CD4-positive, alpha-beta T cell treated with Interleukin-12 subunit alpha and Interleukin-12 subunit beta, for 1 hour (primary cell): ENCODE data around the gene PTPRN2.

Experiments used
- DNase-seq: peaks from one replicate; pipeline ENCODE4 v3.0.0-alpha.2; 2020

Gene PTPRN2

DNA sequence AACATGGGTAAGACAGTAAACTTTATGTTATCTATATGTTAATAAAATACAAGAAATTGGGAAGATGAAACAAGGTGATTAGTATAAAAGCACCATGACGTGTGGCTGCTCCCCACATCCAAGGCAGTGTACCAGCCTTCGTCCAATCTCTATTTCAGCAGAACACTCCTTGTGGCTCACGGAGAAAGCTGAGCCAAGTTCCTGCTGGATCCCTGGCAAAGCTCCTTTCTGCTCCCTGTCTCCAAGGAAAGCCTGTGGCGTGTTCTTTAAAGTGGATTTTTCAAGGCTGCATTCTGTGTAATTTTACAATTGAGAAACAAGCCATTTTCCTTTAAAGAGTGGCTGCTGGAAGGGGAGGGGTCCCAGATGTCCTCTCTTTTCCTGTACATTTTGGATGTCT is 467.3 kb downstream of the PTPRN2 start:
- DNase-seq: no peak

GRCh38 chr7:158117341-158118222 is 470.0 kb downstream of the PTPRN2 start:
- no peak for DNase-seq

GRCh38 chr7:158116235-158116634 is 471.4 kb downstream of the PTPRN2 start:
- DNase-seq: no peak

DNA sequence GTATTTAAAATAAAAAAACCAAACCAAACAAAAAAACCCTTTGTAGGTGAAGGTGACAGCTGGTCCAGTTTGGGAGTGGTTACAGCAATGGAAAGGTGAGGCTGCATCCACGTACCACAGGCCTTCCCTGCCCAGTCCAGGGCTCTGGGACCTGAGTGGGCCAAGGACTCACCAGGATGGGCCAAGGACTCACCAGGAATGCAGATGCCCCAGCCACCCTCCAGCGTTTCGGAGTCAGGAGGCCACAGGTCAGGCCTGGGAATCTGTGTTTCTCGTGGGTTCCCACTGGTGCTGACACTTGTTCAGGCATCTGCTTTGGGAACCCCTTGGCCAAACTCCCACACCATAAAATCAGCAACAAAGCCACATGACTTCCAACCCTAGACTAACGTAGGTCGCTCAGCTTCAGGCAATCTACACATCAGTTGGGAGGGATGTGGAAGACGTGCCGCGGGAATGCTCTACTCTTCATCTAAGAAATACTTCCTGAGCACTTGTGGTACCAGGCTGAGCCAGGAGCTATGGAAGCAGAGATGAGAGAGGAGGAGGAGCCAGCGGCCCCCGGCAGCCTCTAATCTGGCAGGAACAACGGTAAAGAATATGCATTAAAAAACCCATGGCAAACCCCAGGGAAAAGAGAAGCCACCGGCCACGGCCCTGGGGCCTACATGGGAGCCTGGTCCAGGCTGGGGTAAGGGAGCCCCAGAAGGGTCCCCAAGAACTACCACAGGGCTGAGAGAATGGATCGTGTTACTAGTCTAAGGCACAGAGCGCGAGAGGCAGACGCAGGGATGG is 473.4 kb downstream of the PTPRN2 start:
- no peak for DNase-seq

DNA sequence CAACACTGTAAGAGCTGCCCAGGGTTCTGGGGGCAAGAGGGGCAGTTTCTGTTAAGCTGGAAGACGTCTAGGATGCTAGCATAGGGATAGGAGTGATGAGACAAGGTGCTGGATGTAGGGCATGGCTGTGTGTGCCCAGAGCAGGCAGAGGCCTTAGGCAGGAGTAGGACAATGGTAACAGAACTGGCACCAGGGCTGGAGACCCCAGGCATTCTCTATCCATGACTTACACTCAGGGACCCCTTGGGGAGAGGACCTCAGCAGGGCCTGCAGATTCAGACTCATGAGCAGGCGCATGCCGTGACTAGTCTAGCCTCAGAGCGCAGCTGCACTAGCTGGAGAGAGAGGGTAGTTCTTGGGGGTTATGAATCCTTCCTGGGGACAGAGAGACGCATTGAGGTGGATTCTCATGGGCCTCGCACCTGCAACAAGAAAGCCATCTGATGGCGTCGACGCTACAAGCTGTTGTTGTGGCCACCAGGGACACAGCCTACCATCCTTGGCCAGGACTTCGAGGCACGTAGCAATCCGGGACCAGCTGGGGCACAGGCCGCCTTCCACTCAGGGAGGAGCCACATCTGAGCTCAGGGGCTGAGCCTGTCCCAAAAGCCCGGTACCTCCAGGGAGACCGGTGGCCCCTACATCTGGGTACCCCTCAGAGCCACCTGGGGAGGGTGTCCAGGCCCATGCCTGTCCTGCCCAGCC is 474.1 kb downstream of the PTPRN2 start:
- no peak for DNase-seq

DNA sequence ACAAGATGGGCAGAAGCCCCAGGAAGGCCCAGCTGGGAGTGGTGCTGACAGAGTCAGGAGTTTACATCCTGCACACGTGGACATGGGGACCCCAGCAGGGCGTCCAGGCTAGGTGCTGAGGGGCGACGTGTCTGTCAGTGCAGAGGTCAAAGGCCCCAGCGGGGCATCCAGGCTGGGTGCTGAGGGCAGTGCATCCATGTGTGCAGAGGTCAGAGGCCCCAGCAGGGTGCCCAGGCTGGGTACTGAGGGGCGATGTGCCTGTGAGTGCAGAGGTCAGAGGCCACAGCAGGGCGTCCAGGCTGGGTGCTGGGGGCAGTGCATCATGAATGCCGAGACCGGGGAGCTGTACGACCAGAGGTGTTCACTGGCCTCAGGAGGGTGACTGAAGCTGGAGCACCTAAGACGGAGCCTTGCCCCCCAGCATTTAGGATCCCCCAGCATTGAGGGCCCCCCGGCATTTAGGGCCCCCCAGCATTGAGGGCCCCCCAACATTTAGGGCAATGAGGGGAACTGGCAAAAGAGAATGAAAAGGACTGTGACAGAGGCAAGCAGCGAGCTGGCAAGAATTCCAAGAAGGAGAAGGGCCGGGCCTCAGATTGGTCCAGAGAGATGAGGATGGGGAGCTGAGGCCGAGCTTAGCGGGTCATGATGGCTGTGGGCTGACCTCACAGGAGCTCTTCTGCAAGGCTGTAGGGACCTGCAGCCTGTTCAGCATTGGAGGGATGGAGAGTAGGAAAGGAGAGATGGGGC is 474.9 kb downstream of the PTPRN2 start:
- no peak for DNase-seq

DNA sequence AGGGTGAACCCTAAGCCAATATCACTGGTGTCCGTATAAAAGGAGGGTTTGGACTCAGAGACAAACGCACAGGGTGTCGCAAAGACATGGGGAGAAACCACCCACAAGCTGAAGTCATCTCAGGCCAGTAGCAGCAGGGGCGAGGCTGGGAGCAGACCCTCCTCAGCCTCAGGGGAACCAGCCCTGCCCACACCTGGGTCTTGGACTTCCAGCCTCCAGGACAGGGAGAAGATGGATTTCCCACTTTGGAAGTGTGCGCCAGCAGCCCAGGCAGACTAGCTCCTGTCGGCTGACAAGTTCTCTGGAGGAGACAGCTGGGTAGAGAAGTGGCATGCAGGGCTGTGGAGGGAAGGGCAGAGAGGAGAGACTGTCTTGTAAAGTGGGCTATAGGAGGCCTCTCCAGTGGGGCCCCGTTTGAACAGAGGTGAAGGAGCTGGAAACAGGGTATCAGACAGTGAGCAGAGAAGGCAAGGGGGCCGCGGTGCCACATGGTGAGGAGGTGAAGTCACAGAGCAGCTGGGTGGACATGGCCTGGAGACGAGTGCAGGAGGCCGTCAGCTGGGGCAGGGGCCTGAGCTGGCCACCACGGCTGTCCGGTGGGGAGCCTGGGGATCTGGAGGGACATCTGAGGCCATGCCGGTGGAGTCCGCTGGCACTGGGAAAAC is 475.6 kb downstream of the PTPRN2 start:
- DNase-seq: no peak

DNA sequence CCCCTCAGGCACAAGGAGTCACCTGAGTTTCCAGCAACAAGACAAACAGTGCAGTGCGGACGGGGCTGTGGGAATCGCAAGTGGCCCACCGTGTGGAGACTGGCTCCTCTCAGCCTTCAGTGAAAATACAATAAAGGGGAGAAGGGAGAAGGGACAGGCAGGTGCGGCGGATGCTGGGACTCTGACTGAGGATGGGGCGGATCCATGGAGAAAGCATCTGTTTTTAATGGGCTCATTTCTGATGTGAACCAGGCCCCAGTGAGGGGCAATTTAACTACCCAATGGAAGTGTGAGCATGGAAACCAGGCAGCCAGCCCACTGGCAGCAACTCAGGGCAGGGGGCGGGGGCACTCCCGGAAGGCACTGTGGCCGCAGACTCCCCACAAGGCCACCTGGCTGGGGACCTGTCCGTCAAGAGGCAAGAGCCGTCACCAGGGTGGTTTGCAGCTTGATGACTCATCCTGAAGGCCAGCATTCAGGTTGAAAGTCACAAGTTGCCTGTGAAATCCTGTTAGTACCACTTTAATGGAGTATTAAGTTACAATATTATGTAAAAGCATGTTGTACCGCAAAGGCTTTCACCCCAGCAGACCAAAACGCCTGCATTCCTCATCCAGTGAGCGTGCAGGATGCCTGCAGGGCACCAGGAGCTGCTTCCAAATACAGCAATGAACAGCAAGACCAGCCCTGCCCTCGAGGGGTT is 476.4 kb downstream of the PTPRN2 start:
- no peak for DNase-seq

DNA sequence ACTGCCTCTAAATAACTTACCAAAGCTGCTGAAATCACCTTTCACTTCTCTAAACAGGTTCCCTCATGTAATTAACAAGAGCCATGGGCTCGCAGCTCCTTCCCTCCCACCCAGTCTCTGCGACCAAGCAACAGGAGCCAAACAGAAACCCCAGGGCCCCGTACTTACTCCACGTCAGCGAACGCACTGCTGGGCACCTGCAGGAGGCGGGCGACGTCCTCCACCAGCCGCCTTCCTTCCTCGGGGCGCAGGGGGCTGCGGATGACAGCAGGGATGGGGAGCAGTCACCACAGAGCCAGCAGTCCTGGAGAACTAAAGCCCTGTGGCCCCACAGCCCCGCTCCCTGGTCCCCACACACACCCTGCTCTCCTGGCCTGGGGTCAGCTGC is 477.0 kb downstream of the PTPRN2 start:
- DNase-seq: no peak

- no peak for DNase-seq
Observed at GRCh38 chr7:158110034-158110590, 477.5 kb downstream of the PTPRN2 start.

- no peak for DNase-seq
Observed at GRCh38 chr7:158109364-158110033, 478.1 kb downstream of the PTPRN2 start.

DNA sequence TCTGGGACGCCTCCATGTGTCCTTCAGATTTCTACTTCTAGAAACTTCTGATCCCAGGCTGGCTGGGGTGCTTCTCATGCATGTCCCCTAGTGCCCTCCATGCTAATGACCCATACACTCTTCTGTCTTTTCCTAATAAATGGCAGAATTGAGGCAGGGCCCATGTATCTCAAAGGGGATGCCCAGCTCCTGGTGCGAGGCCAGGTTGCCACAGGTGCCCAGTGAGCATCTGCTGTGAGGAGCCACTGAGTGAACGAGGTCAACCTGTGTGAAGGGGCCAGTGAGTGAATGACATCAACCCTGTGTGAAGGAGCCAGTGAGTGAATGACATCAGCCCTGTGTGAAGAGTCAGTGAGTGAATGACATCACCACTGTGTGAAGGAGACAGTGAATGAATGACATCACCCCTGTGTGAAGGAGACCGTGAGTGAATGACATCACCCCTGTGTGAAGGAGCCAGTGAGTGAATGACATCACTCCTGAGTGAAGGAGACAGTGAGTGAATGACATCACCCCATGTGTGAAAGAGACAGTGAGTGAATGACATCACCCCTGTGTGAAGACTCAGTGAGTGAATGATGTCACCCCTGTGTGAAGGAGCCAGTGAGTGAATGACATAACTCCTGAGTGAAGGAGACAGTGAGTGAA is 478.9 kb downstream of the PTPRN2 start:
- DNase-seq: no peak

GRCh38 chr7:158107806-158108205 is 479.8 kb downstream of the PTPRN2 start:
- DNase-seq: no peak

GRCh38 chr7:158106272-158106671 is 481.4 kb downstream of the PTPRN2 start:
- no peak for DNase-seq

DNA sequence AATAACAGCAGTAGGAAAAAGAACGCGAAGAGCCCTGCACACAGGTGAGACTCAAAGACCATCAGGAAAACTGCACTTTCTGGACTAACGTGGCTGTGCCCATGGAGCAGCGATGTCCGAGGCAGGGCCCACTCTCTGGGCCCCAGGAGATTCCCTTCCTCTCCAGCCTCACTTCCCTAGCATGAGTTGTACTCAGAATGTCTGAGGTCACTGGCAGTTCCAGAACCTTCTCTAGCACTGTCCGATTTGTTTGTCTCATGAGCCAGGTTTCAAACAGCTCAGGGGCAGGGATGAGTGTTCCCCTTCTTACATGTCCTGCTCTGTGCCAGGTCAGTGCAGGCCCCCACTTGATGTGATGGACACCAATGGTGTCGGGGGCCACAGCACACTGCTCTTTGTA is 484.2 kb downstream of the PTPRN2 start:
- no peak for DNase-seq

DNA sequence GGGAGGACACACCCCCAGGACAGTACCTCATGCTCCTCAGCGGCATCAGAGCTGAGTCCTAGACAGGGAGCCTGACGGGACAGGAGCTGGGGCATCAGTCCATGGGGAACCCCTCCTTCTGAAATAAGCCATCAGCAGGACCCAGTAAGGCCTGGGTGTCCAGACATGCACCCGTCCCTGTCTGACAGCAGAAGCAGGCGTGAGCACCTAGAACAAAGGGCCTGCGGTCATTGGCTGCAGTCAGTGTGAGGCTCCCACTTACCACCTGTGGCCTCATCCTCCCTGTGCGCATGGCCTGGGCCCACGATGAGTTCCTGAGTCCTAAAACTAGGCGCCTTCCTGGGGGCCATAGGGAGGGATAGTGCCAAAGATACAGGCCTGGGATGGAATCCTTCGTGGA is 484.7 kb downstream of the PTPRN2 start:
- DNase-seq: no peak

DNA sequence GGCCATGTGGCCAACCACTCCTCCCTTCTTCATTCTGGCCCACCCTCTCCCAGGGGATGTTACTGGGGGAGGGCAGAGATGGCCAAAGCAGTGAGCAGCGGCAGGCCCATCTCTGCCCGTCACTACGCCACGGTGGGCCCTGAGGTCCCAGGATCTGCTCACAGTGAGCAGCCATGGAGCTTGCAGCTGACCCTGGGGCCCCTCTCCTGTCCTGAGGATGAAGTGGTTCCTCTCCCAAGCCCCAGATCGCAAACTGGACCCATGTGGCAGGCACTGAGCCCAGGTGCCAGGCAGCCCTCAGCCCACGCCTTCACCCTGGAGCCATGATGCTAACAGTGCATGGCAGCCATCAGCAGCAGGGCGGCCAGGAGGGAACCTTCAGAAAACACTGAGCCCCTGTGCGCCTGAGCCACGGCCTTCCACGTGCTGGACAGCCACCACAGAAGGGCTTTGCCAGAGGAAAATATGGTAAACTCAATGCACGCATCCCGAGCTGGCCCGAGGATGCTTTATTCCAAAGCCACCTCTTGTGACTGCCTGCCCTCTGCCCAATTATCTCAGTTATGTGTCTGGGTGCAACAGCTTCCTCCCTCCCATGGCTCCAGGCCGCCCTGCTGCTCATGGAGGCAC is 485.7 kb downstream of the PTPRN2 start:
- DNase-seq: no peak

- DNase-seq: no peak
Observed at GRCh38 chr7:158098125-158099030, 489.2 kb downstream of the PTPRN2 start.
